Measurements from ENCODE around the gene ZFP92.

DNA sequence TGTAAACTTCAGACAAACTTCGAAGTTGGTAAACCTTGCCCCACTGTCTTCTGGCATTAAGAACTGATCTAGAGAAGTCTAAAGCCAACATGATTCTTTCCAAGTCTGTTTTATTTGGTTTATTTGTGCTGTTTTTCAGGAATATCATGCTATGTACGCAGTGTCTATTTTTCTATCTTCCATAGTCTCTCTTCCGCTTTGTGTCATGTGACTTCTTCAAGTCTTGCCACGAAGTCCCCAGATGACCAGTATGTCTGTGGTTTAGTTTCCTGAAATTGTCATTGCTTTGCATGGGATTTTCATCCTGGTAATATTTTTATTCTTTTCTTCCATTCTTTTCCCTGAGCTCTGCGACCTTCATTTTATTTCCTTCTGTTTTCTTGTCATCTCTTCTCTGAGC lies 25.2 kb upstream of the ZFP92 start:
- TF ChIP-seq, protein P1, sequence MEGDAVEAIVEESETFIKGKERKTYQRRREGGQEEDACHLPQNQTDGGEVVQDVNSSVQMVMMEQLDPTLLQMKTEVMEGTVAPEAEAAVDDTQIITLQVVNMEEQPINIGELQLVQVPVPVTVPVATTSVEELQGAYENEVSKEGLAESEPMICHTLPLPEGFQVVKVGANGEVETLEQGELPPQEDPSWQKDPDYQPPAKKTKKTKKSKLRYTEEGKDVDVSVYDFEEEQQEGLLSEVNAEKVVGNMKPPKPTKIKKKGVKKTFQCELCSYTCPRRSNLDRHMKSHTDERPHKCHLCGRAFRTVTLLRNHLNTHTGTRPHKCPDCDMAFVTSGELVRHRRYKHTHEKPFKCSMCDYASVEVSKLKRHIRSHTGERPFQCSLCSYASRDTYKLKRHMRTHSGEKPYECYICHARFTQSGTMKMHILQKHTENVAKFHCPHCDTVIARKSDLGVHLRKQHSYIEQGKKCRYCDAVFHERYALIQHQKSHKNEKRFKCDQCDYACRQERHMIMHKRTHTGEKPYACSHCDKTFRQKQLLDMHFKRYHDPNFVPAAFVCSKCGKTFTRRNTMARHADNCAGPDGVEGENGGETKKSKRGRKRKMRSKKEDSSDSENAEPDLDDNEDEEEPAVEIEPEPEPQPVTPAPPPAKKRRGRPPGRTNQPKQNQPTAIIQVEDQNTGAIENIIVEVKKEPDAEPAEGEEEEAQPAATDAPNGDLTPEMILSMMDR (IDR thresholded peaks at IDR 0.05) = no peak
- TF ChIP-seq POLR2A (IDR thresholded peaks at IDR 0.05) = no peak

Data from testis (tissue), 2 donors.